SK-N-SH treated with all-trans-retinoic acid at 6 μM for 48 hours (cell line): ENCODE results near the gene IGLL5.

Experiments
- ATAC-seq: fragments of 200-7000 bp; cut with Tn5 transposase; 3 replicates; pipeline ENCODE4 v1.9.1; 2020; ENCODE audit warnings: mild to moderate bottlenecking, moderate library complexity
- BACH2 ChIP-seq: fragments of 250-450 bp; sonication (Bioruptor Pico); IDR thresholded peaks from 2 replicates; pipeline ENCODE4 v1.9.0; 2021; ENCODE audit warnings: mild to moderate bottlenecking, borderline replicate concordance
- CREB5 ChIP-seq: fragments of 250-450 bp; sonication (Bioruptor Pico); IDR thresholded peaks from 2 replicates; pipeline ENCODE4 v1.5.1; 2020; ENCODE audit warnings: low read depth, mild to moderate bottlenecking, moderate library complexity
- CSDC2 ChIP-seq: fragments of 250-450 bp; sonication (Bioruptor Pico); IDR thresholded peaks from 2 replicates; pipeline ENCODE4 v1.5.0; 2020; ENCODE audit warnings: mild to moderate bottlenecking, moderate library complexity
- CSRNP3 ChIP-seq: fragments of 250-450 bp; sonication (Bioruptor Pico); IDR thresholded peaks from 2 replicates; pipeline ENCODE4 v1.5.1; 2021; ENCODE audit warnings: mild to moderate bottlenecking, moderate library complexity
- GLIS3 ChIP-seq: fragments of 250-450 bp; sonication (Bioruptor Pico); IDR thresholded peaks from 2 replicates; pipeline ENCODE4 v1.5.0; 2020; ENCODE audit warnings: mild to moderate bottlenecking, moderate library complexity
- ISL1 ChIP-seq: fragments of 250-450 bp; sonication (Bioruptor Pico); IDR thresholded peaks from 2 replicates; pipeline ENCODE4 v2.1.2; 2022; ENCODE audit warnings: mild to moderate bottlenecking, moderate library complexity
- PPARA ChIP-seq: fragments of 250-450 bp; sonication (Bioruptor Pico); IDR thresholded peaks from 2 replicates; pipeline ENCODE4 v1.5.0; 2020; ENCODE audit warnings: mild to moderate bottlenecking, borderline replicate concordance
- RARB ChIP-seq: fragments of 250-450 bp; sonication (Bioruptor Pico); IDR thresholded peaks from 2 replicates; pipeline ENCODE4 v1.8.0; 2021; ENCODE audit warnings: mild to moderate bottlenecking, moderate library complexity
- SNAI2 ChIP-seq: fragments of 250-450 bp; sonication (Bioruptor Pico); IDR thresholded peaks from 2 replicates; pipeline ENCODE4 v1.5.0; 2020; ENCODE audit warnings: mild to moderate bottlenecking, moderate library complexity
- TOX ChIP-seq: fragments of 250-450 bp; sonication (Bioruptor Pico); IDR thresholded peaks from 2 replicates; pipeline ENCODE4 v1.8.0; 2021; ENCODE audit warnings: mild to moderate bottlenecking, moderate library complexity, borderline replicate concordance
- ZC3H10 ChIP-seq: fragments of 250-450 bp; sonication (Bioruptor Pico); IDR thresholded peaks from 2 replicates; pipeline ENCODE4 v1.5.1; 2021; ENCODE audit warnings: mild to moderate bottlenecking, moderate library complexity
- ZFP3 ChIP-seq: fragments of 250-450 bp; sonication (Bioruptor Pico); IDR thresholded peaks from 2 replicates; pipeline ENCODE4 v1.5.0; 2020; ENCODE audit warnings: mild to moderate bottlenecking, moderate library complexity
- ZFP30 ChIP-seq: fragments of 450-650 bp; formaldehyde crosslinking; IDR thresholded peaks from 2 replicates; pipeline ENCODE4 v1.5.0; 2022; ENCODE audit warnings: mild to moderate bottlenecking, moderate library complexity
- ZNF565 ChIP-seq: fragments of 450-650 bp; formaldehyde crosslinking; conservative IDR thresholded peaks from 2 replicates; pipeline ENCODE4 v1.5.0; 2020; ENCODE audit warnings: low read depth, mild to moderate bottlenecking, moderate library complexity
- ZNF8 ChIP-seq: fragments of 450-650 bp; formaldehyde crosslinking; IDR thresholded peaks from 2 replicates; pipeline ENCODE4 v1.5.0; 2020; ENCODE audit warnings: mild to moderate bottlenecking, moderate library complexity
- TF ChIP-seq, protein P1 (sequence below): fragments of 250-450 bp; sonication (Bioruptor Pico); IDR thresholded peaks from 2 replicates; pipeline ENCODE4 v1.8.0; 2021; ENCODE audit warnings: low read depth, mild to moderate bottlenecking, moderate library complexity, borderline replicate concordance
- TF ChIP-seq, protein P2 (sequence below): fragments of 250-450 bp; sonication (Bioruptor Pico); IDR thresholded peaks from 2 replicates; pipeline ENCODE4 v1.5.0; 2020; ENCODE audit warnings: mild to moderate bottlenecking, moderate library complexity

IGLL5 gene

DNA sequence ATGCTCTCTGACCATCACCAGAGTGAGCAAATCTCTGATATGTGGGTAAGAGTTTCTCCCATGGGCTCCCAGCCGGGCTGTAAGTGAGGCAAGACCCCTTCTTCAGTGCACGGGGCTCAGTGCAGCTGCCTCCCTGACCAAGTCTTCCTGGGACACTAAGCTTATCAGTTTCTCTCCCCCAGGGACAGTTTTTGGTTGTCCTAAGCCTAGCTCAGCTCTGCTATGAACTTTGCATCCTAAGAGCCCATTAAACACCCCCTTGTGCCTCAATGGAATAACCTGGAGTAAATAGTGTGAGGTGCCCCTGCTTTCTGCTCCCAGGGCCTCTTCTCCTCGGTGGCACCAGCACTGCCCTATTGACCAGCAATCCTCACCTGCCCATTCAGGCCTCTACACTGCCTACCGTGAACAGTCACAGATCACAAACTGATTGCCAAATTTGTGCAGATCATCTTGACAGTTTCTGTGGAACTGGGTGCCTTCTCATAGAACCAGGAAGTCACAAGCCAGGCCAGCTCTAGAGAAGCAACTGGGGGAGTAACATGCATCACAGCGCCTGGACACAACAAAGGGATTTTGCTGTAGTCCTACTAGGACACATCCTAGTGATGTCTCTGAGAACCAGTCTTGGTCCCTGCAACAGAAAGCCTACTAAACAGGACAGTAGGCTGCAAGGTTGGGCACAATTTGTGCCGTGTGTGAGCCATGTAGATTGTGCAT, 19.5 kb upstream of the IGLL5 start:
- TF ChIP-seq CSDC2 (CRISPR knock-in tag): no peak
- no peak for TF ChIP-seq TOX (CRISPR knock-in tag)
- no peak for TF ChIP-seq ZC3H10 (CRISPR knock-in tag)
- TF ChIP-seq, protein P1, sequence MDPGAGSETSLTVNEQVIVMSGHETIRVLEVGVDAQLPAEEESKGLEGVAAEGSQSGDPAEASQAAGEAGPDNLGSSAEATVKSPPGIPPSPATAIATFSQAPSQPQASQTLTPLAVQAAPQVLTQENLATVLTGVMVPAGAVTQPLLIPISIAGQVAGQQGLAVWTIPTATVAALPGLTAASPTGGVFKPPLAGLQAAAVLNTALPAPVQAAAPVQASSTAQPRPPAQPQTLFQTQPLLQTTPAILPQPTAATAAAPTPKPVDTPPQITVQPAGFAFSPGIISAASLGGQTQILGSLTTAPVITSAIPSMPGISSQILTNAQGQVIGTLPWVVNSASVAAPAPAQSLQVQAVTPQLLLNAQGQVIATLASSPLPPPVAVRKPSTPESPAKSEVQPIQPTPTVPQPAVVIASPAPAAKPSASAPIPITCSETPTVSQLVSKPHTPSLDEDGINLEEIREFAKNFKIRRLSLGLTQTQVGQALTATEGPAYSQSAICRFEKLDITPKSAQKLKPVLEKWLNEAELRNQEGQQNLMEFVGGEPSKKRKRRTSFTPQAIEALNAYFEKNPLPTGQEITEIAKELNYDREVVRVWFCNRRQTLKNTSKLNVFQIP (CRISPR knock-in tag): no peak
- no peak for ATAC-seq

DNA sequence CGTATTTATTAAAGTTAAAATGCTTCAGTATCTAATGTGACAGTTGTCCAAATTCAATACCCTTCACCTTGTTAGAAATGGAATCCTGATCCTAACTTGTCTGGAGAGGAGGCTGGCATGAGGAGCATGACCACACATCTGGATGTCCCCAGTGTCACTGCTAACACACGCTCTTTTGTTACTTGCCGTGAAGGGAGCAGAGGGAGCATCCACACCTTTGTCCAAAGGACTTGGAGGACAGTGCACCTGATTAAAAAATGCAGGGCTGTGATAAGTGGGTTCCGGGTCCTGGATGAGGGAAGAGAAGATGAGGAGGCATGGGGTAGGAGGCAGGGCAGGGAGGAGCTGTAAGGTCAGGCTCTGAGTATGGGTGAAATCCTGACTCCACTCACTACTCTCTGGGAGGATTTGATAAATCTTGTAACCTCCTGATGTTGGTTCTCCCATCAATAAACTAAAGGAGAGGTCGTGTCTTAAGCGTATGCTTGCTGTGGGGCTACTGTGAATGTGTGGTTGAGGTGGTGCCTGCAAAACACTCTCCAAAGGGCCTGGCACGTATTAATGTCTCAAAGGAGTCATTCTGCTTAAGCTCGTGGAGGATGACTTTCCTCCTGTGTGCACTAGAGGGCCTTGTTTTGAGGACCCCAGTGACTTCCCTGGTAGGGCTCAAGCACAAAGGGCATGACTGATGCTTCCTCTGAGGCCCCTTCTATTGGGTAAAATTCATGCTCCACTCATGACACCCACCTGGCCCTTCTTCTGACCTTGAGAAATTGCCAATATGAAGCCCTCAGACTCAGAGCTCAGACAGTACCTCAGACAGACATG, 16.8 kb upstream of the IGLL5 start:
- TF ChIP-seq ZNF565 (CRISPR knock-in tag) (no peak), CREB5 (CRISPR knock-in tag) (no peak), PPARA (no peak)
- TF ChIP-seq, all 23 proteins: peak for 0
- no peak for ATAC-seq

DNA sequence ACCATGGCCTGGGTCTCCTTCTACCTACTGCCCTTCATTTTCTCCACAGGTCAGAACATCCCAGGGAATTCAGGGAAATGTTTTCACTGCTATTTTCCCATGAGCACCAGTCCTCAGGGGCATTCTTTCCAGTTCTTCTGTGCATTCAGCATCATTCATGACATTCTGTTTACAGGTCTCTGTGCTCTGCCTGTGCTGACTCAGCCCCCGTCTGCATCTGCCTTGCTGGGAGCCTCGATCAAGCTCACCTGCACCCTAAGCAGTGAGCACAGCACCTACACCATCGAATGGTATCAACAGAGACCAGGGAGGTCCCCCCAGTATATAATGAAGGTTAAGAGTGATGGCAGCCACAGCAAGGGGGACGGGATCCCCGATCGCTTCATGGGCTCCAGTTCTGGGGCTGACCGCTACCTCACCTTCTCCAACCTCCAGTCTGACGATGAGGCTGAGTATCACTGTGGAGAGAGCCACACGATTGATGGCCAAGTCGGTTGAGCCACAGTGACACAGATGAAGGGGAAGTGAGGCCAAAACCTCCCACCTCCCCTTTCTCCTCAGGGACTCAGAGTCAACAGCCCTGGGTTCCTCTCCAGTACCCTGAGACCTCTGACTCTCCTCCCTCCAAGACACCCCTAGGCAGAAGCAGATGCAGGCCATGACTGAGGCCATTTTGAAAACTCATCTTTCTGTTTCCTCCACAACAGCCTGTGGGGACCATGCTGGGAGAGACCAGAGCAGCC, 15.9 kb upstream of the IGLL5 start:
- no peak for ATAC-seq
- TF ChIP-seq SNAI2 (CRISPR knock-in tag) (no peak), ZFP30 (CRISPR knock-in tag) (no peak), ZNF565 (CRISPR knock-in tag) (no peak), ZFP3 (CRISPR knock-in tag) (no peak), ZNF8 (CRISPR knock-in tag) (no peak), GLIS3 (CRISPR knock-in tag) (no peak), PPARA (no peak), CSRNP3 (CRISPR knock-in tag) (no peak), RARB (CRISPR knock-in tag) (no peak), ISL1 (CRISPR knock-in tag) (no peak), BACH2 (CRISPR knock-in tag) (no peak)
- TF ChIP-seq, protein P2, sequence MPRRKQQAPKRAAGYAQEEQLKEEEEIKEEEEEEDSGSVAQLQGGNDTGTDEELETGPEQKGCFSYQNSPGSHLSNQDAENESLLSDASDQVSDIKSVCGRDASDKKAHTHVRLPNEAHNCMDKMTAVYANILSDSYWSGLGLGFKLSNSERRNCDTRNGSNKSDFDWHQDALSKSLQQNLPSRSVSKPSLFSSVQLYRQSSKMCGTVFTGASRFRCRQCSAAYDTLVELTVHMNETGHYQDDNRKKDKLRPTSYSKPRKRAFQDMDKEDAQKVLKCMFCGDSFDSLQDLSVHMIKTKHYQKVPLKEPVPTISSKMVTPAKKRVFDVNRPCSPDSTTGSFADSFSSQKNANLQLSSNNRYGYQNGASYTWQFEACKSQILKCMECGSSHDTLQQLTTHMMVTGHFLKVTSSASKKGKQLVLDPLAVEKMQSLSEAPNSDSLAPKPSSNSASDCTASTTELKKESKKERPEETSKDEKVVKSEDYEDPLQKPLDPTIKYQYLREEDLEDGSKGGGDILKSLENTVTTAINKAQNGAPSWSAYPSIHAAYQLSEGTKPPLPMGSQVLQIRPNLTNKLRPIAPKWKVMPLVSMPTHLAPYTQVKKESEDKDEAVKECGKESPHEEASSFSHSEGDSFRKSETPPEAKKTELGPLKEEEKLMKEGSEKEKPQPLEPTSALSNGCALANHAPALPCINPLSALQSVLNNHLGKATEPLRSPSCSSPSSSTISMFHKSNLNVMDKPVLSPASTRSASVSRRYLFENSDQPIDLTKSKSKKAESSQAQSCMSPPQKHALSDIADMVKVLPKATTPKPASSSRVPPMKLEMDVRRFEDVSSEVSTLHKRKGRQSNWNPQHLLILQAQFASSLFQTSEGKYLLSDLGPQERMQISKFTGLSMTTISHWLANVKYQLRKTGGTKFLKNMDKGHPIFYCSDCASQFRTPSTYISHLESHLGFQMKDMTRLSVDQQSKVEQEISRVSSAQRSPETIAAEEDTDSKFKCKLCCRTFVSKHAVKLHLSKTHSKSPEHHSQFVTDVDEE: no peak
- TF ChIP-seq, protein P1 (CRISPR knock-in tag): no peak
- TF ChIP-seq, all 23 proteins: peak for 0
